ENCODE measurements around the gene NOX4.
A peak's percentile ranks its signal among the peaks of the same experiment; 100 is the strongest.
"Not testable (repeated sequence)": the region's sequence is repeated elsewhere in the genome, so short reads cannot be mapped to it uniquely, and the experiment has no call there.

The NOX4 gene

DNA sequence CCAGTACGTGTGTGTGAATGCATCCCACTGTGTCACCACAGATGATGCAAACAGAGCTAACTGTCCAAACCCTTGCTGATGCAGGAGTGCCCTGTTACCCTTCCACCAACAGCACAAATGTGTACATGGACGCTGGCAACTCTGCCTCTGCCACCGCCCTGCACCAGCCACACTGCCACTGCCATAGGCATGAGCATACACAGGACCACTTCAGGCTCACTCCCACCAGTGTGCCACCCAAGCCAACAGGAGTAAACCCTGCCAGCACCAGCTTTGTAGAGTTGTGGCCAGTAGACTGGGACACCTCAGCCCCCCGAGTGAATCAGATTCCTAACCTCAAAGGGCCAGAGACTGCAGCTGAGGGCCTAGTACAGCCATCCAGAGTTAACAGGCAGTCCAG lies 34.0 kb downstream of the NOX4 start:
- DNase-seq = no peak

DNA sequence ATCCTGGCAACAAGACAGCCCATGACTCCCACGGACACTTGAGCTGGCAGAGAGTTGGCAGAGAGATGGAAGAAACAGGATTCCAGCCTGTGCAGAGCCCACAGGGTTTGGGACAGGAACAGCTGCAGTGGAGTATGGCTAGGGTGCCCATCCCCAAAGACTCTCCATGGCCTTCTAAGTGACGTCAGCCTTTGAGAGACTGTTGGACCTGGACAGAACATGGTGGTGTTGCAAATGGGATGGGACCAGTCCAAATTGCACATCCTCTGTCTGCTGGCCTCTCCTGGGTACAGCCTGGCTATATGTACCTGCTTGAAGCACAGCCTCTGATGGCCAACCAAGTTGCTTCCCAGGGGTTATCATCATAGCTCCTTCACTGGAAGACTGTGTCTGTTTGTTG lies 34.5 kb downstream of the NOX4 start:
- DNase-seq = no peak

DNA sequence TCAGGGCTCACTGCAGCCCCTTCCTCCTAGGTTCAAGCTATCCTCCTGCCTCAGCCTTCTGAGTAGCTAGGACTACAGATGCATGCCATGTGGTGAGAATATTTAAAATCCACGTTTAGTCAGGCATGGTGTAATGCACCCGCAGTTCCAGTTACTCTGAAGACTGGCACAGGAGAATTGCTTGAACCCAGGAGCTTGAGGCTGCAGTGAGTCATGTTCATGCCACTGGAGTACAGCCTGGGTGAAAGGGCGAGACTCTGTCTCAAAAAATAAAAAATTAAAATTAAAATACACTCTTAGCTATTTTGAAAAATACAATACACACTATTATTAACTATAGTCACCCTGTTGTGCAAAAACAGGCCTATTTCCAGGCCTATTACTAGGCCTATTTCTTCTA lies 38.4 kb downstream of the NOX4 start:
- no peak for DNase-seq

DNA sequence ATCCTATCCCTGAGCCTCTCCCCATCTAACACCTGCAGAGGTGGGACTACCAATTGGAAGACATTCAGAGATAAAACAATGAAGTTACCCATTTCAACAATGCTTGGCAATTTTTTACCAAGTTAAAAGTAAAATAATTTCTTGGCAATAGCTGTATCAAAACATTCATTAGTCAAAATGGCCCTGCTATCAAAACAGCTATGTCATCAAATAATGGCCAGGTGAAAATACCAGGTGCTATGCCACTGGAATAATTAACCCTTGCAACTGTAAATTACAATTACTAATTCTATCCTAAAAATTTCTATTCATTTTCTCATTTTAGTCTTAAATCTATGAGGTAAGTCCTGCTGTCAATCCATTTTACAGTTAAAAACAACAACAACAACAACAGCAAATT lies 43.3 kb downstream of the NOX4 start:
- DNase-seq = no peak

DNA sequence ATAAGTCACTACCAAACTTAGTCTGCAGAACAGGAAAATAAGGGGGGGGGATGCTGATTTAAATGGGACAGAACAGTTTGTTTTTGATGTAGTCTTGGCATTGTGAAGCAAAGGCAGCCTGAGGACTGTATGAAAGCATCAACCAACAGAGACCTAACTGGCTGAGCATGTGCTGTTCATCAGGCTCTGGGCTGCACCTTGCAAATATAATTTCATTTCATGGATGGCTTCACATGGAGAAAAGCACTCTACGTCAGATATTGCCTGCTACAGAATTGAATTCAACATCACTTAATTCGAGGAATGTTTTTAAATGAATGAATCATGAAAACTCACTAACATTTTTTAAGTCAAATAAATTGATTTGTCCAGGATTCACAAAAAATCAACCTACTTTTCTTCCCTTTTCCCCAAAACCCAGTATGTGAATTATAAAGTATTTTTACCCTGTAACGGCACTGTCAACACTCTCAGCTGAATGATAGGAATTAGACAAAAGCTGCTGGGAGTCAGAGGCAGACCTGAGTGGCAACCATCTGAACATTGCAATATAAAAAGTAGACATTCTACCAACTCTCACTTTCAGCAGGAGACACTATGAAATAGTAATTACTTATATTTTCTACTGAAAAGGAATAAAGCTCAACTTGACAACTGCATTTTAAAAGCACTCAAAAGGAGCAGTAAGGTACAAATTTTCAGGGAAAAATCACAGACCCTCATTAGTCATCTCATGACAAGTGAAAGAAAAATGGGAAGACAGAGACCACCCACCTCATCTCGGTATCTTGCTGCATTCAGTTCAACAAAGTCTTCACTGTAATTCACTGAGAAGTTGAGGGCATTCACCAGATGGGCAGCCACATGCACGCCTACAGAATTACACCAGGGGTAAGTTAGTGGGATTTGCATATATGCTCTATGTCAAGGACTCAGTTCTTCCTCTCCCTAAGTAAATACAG lies 47.5 kb downstream of the NOX4 start:
- no peak for DNase-seq

DNA sequence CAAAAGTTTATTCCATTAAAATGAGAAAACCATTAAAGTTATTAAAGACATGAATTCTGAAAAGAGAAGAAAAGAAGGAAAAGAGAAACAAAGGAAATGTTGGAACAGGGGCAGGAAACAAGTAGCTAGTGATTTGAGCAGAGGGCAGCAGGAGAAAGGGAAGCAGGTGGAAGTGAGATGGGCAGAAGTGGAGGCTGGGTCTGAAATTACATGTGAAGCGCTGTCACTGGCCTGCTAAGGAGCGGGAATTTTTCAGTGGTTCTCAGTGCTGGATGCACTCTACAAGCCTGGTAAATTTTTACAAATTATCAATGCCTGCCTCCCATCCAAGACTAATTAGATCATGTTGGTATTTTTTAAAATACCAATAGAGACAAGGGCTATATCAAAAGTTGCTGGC lies 48.4 kb downstream of the NOX4 start:
- DNase-seq = no peak

DNA sequence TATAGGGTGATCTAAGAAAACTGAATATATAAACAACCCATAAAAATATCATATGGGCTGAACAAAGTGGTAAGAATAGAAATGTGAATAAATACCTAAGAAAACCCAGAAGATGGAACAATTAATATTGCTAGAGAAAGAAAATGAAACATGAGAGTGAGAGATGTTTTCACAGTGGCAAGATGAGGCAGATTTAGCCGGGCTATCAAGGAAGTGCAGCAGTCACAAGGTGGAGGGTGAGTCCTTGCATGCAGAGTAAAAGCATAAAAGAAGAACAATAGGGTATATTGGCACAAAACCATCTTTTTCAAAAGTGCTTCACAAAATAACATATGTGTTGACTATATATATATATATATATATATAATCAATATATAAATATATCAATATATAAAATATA lies 49.6 kb downstream of the NOX4 start:
- no peak for DNase-seq

DNA sequence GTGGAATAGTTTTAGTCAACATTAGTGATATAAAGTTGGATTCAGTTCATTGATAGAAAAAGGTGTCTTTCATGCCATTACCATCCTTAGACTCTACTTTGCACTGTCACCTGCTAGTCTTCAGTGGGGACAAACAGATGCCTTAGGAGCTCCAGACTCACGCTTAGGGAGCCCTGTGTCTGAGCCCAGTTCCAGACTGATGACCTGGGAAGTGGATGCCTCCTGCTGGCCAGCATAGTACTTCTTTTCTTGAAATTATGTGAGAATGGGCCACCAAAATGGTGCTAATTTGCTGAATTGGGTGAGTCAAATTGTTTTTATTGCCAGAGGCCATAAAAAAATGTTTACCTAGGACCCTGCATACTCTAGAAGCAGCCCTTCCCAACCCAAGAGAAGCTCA lies 53.9 kb downstream of the NOX4 start:
- DNase-seq = no peak

DNA sequence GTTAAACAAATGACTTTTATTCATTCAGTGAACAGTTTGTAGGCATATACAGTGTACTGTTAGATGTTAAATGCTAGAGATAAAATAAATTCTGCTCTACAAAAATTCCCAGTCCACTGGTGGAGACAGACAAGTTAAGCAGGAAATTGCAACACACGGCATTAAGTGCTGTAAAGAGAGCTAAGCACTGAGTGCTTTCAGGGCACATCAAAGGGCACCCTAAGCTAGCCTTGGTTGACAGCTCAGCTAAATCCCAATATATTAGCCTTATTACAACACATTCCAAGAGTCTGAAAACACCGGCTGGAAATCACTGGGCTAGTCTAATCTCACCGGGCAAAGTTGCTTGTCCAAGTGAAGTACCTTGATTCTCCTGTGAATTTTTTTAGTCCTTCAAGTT lies 55.1 kb downstream of the NOX4 start:
- no peak for DNase-seq

DNA sequence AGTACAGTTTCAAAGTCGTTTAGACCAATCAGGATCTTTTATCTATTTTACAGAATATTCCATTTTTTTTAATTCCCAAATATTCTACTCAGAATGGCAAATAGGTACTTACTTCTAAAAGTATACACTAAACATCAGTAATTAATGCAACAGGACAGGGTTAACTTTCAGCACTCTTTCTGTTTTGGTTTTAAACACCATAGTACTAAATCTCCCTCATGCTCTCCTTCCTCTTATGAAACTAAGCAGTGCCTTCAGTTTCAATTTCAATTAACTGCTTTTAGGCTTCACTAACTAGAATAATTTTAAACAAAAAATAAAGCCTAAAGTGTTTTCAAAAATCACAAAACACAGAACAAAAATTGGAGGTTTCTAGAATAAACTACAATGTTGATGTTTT lies 57.9 kb downstream of the NOX4 start:
- peak; percentile 6 for DNase-seq

DNA sequence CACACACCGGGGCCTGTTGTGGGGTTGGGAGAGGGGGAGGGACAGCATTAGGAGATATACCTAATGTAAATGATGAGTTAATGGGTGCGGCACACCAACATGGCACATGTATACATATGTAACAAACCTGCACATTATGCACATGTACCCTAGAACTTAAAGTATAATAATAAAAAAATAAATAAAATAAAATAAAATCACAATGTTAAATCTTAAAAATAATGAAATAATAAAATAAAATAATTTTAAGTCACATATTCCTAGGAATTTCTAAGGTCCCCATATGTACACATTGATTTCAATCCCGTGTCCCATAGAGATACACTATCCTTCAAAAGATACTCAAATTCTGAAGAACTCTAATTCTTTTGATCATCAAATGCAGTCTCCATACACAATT lies 59.0 kb downstream of the NOX4 start:
- DNase-seq = not testable (repeated sequence)

DNA sequence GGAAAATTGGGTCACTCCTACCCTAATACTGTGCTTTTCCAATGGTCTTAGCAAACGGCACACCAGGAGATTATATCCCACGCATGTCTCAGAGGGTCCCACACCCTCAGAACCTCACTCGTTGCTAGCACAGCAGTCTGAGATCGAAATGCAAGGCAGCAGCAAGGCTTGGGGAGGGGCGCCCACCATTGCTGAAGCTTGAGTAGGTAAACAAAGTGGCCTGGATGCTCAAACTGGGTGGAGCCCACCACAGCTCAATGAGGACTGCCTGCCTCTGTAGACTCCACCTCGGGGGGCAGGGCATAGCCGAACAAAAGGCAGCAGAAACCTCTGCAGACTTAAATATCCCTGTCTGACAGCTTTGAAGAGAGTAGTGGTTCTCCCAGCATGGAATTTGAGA lies 64.7 kb downstream of the NOX4 start:
- DNase-seq = not testable (repeated sequence)

DNA sequence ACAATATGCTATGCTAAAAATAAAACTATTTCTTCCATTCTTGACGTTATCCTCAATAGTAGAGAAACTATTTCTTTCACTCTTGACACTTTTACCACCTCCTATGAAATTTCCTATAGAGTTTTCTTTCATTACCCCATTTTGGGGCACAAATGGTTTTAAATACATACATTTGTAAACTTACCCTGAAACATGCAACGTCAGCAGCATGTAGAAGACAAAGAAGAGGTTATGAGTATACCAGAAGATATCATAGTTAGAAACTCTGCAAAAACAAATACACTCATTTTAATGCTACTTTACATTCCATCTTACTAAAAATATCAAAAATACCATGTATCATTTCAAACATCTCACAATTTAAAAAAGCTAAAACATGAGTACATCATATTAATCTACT lies 69.5 kb downstream of the NOX4 start:
- DNase-seq = no peak

DNA sequence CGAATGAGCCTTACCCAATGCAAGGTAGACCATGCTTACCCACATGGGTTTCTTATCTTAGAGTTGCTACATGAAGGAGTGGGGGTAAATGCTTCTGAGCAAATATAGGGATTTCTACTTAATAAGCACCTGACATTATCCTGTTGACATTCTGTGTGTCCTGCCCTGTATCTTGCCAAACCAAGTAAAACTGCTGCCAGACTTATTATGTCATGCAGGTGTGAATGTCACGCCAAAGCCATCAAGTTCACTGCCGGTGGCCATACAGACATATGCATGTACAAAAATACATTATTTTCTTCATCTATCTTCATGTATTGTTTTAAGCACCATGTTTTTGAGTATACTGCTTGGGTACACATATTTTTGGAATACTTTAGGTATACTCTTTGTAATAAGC lies 70.2 kb downstream of the NOX4 start:
- no peak for DNase-seq

DNA sequence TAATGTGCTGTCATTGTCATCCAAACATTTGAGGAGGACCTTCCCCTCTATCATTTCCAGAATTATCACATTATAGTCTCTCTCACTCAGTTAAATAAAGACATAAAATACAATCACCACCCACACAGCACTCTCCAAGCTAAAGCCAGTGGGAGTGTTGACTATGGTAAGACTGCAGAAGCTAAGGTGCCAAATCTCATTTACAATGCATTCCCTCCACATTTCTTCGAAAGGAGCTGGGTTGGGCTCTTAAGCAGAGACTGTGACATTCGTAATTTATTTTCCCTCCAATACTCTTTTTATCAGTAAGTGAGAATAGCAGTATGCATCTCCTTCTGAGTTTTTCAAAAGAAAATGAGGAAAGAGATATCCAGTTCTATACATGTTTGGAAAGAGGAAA lies 74.2 kb downstream of the NOX4 start:
- DNase-seq = no peak

DNA sequence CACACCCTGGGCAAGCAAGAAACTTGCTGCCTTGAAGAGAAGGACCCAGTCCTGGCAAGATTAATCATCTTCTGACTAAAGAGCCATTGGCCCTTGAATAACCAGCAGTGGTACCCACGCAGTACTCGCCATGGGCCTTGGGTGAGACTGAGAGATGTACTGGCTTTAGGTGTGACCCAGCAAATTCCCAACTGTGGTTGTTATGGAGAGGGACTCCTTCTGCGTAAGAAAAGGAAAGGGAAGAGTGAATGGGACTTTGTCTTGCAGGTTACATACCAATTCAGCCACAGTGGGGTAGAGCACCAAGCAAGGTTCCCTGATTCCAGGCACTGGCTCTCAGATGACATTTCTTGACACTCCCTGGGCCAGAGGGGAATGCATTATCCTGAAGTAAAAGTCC lies 80.1 kb downstream of the NOX4 start:
- not testable (repeated sequence) for DNase-seq

DNA sequence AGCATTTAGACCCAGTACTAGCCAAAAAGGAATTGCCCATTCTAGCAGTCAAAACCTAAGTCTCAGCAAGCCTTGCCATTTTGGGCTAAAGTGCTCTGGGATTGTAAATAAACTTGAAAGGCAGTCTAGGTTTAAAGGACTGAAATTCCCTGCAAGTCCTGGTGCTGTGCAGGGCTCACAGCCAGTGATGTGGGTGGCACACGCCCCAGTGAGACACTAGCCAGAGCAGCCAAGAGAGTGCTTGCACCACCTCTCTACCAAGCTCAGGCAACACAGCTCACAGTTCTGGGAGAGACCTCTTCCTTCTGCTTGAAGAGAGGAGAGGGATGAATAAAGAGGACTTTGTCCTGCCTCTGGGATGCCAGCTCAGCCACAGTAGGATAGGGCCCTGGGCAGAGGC lies 80.5 kb downstream of the NOX4 start:
- not testable (repeated sequence) for DNase-seq

DNA sequence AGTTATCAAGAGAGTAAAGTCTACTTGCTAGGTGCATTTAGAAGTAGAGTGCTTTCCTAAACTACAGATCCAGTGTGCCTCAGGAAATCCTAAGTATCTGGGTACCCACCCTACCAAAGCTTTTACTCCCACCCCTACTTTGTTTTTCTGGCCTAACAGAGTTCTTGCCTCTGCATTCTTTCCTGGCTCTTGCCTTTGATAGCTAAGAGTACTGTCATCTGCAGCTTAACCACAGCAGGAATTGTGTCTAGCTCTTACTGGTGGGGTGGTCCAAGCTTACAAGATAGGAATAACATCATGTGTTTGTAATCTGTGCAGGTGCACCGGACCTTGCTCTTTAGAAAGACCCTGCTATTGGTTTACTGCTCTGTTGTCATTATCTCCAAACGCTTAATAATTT lies 82.7 kb downstream of the NOX4 start:
- DNase-seq = not testable (repeated sequence)

DNA sequence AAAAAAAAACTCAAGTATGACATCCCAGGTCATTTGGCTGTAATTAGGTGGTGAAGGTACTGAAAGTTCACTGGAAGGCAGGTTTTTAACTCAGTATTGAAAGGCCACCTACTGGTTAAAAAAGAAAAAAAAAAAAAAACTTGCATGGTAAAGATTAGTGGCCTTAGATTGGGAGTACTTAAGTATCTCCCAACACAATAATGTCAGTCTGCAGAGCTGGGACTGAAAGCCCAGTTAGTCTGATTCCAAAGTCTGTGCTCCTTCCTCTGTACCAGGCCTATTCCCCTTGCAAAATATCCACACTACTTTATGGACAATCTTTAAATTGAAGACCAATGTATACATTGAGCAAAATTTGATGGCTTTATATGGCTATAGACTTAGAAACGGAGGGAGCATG lies 85.5 kb downstream of the NOX4 start:
- DNase-seq = no peak

DNA sequence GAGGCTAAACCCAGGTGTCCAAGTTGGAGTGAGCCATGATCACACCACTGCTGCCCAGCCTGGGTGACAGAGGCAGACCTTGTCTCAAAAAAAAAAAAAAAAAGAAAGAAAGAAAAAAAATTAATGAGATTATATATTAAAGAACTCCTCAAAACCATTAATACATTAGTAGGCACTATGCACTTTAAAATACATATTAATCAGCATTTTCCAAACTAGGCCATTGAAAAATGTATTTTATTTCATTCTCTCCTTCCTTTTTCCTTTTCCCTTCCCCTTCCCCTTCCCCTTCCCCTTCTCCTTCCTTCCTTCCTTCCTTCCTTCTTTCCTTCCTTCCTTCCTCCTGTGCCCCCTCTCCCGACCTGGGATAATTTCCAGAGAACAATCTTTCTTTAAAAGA lies 99.5 kb downstream of the NOX4 start:
- not testable (repeated sequence) for DNase-seq

DNA sequence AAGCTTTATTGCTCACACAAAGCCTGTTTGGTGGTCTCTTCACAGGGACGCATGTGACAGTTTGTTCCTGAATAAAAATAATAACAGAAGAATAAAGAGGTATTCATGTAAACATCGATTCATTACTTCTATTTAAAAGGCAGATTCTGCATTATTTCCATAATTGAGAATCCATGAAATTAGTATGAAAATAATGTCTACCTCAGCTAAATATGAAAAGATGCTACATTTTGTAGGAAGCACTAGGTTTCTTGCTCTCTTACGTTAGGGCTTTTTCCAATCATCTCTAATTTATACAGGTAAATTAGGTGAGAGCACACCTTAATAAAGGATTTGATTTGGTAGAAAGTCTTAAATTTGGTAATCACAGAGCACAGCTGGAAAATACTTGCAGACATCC lies 103.7 kb downstream of the NOX4 start:
- not testable (repeated sequence) for DNase-seq

DNA sequence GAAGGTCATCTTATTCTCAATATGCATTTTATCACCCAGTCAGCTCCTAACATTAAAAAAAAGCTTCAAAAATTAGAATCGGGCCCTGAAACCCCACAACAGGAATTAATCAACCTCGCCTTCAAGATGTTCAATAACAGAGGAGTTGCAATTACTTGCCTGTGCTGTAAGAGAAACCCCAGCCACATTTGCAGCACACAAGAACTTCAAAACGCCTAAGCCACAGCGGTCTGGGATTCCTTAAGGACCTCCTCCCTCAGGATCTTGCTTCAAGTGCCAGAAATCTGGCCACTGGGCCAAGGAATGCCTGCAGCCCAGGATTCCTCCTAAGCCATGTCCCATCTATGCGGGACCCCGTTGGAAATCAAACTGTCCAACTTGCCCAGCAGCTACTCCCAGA lies 108.2 kb downstream of the NOX4 start:
- DNase-seq = not testable (repeated sequence)

DNA sequence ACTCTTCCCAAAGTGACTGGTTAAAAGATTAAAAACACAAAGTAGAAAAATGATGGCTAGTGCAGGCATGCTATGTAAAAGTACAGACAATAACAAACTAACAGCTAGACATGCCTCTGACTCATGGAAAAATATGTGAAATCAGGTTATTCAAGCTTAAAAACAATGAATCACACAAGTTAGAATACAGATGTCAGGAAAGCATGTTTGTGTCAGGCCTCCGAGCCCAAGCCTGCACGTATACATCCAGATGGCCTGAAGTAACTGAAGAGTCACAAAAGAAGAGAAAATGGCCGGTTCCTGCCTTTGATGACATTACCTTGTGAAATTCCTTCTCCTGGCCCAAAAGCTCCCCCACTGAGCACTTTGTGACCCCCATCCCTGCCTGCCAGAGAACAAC lies 110.1 kb downstream of the NOX4 start:
- no peak for DNase-seq

DNA sequence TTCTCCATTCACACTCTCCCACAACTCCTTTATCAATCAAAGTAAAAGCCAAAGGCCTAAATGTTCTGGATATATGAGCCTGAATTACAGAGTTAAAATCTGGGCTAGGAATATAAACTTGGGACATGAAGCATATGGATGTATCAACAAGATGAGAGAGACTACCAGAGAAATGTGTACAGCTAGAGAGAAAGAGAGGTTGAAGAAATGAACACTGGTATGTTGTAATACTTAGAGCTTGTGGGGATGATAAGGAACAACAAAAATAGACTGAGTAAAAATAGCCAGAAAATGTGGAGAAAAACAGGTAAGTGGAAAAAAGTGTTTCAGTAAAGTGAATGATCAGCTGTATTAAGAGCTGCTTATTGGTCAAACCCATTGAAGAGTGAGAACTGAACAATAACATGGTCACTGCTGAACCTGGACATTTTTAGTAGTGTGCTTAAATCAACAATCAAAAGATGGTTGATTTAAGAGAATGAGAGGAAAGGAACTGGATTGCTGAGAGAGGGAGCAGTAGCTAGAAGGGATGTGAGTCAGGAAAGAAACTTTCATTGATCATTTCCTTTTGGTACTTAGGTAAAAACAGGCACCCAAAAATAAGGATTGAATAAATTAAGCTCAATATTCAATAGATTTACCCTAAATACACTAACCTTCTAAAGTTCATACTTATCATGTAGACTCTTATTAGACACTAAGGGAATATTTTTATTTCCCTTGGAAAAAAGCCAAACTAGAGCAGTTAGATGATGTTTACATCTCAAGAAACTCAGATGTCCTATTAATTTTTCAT lies 111.0 kb downstream of the NOX4 start:
- not testable (repeated sequence) for DNase-seq

Measured in suppressor macrophage treated with lipopolysaccharide for 4 hours (primary cell).